Keratinocyte (primary cell): ENCODE results near the gene MMP12. TPM values are rescaled to one million over a fixed set of nuclear protein-coding genes. Genes with fewer than 3 reads are reported as not detected.

Experiments
- DNase-seq: peaks from one replicate; pipeline ENCODE4 v3.0.0-alpha.2; 2011; ENCODE audit warnings: low read depth, missing footprints, low spot score
- FAIRE-seq: peaks from 2 replicates; lab custom pipeline; 2011; peaks lifted over from hg19 to GRCh38; lab: Jason Lieb, UNC
- H2AFZ ChIP-seq: 2 replicates; pipeline ENCODE4 v1.6.0; 2012; ENCODE audit warnings: low read length, control low read depth, inconsistent platforms; ENCODE audit not compliant: control insufficient read depth
- H3K27ac ChIP-seq: 2 replicates; pipeline ENCODE4 v1.5.1; 2011; ENCODE audit warnings: low read length; ENCODE audit not compliant: control insufficient read depth, insufficient read depth
- H3K27me3 ChIP-seq: 3 replicates; pipeline ENCODE4 v1.6.0; 2011; ENCODE audit warnings: low read length; ENCODE audit not compliant: control insufficient read depth, insufficient read depth; ENCODE audit errors: extremely low read depth
- H3K36me3 ChIP-seq, 2 experiments: 2 replicates in 1 of 2; 3 replicates in 1 of 2; pipeline ENCODE4 v1.5.1; 2011; ENCODE audit warnings: low read length in 2 of 2, mild to moderate bottlenecking in 1 of 2; ENCODE audit not compliant: control insufficient read depth in 2 of 2, insufficient read depth in 2 of 2; ENCODE audit errors: extremely low read depth in 1 of 2
- H3K4me1 ChIP-seq: 3 replicates; pipeline ENCODE4 v1.5.1; 2011; ENCODE audit warnings: low read length; ENCODE audit not compliant: control insufficient read depth, insufficient read depth; ENCODE audit errors: extremely low read depth
- H3K4me2 ChIP-seq: 3 replicates; pipeline ENCODE4 v1.6.0; 2011; ENCODE audit warnings: low read depth, low read length; ENCODE audit not compliant: control insufficient read depth, insufficient read depth; ENCODE audit errors: extremely low read depth
- H3K4me3 ChIP-seq, 3 experiments: fragments of 200-600 bp in 1 of 3; sonication (generic) in 1 of 3; 2 replicates in 2 of 3; 3 replicates in 1 of 3; pipeline ENCODE4 v1.5.1; 2011 to 2016; ENCODE audit warnings: low read length in 3 of 3, mild to moderate bottlenecking in 3 of 3, control low read depth in 2 of 3, inconsistent platforms in 1 of 3, low read depth in 1 of 3, mixed read lengths in 1 of 3, mixed run types in 1 of 3, moderate library complexity in 1 of 3; ENCODE audit not compliant: control insufficient read depth in 2 of 3, insufficient read depth in 2 of 3; ENCODE audit errors: extremely low read depth in 1 of 3
- H3K79me2 ChIP-seq: 2 replicates; pipeline ENCODE4 v1.6.0; 2012; ENCODE audit warnings: low read length; ENCODE audit not compliant: control insufficient read depth, insufficient read depth
- H3K9ac ChIP-seq: 3 replicates; pipeline ENCODE4 v1.6.0; 2011; ENCODE audit warnings: low read length; ENCODE audit not compliant: control insufficient read depth, insufficient read depth; ENCODE audit errors: extremely low read depth
- H3K9me1 ChIP-seq: 3 replicates; pipeline ENCODE4 v1.6.0; 2011; ENCODE audit warnings: low read length; ENCODE audit not compliant: control insufficient read depth, insufficient read depth; ENCODE audit errors: extremely low read depth
- H3K9me3 ChIP-seq: 2 replicates; pipeline ENCODE4 v1.5.1; 2012; ENCODE audit warnings: low read depth, low read length; ENCODE audit not compliant: control insufficient read depth
- H4K20me1 ChIP-seq: 3 replicates; pipeline ENCODE4 v1.6.0; 2011; ENCODE audit warnings: low read length; ENCODE audit not compliant: control insufficient read depth, insufficient read depth; ENCODE audit errors: extremely low read depth
- CTCF ChIP-seq, 3 experiments: IDR thresholded peaks in 1 of 3; conservative IDR thresholded peaks in 1 of 3; optimal IDR thresholded peaks in 1 of 3; 2 replicates in 2 of 3; 3 replicates in 1 of 3; pipeline versions ENCODE3 to v1.5.1; 2011; ENCODE audit warnings: low read length in 3 of 3, mild to moderate bottlenecking in 3 of 3, moderate library complexity in 2 of 3, control low read depth in 1 of 3, inconsistent platforms in 1 of 3; ENCODE audit not compliant: insufficient read depth in 2 of 3; ENCODE audit errors: extremely low read depth in 1 of 3
- EZH2 ChIP-seq: IDR thresholded peaks from one replicate; pipeline ENCODE4 v1.6.1; 2012; ENCODE audit warnings: inconsistent platforms, mild to moderate bottlenecking, low read length, moderate library complexity
- dilution Hi-C: fragments of 300-500 bp; cut with MboI; formaldehyde crosslinking; loops from one replicate; pipeline ENCODE4 v1.7.0; 2020; ENCODE audit warnings: low sequenced_read_pairs; ENCODE audit not compliant: extremely low pct_ligation_motif_present
- polyA plus RNA-seq, 5 experiments: library from polyadenylated mRNA; depleted of rRNA in 3 of 5; stranded (reverse) in 3 of 5; stranded (forward) in 1 of 5; unstranded in 1 of 5; fragments of >200 nt; gene quantifications; 1 replicate in 1 of 5; 2 replicates in 3 of 5; 3 replicates in 1 of 5; pipeline versions ENCODE4 v1.2.1 to v1.2.3, GENCODE V29; 2011 to 2012; ENCODE audit warnings: missing spikeins in 2 of 5, low read depth in 1 of 5, low replicate concordance in 1 of 5

Gene MMP12
- polyA plus RNA-seq, 1 donor (not counting 4 experiments of a cell fraction or from before 2014, with no cell fraction given): 0.05 TPM

DNA sequence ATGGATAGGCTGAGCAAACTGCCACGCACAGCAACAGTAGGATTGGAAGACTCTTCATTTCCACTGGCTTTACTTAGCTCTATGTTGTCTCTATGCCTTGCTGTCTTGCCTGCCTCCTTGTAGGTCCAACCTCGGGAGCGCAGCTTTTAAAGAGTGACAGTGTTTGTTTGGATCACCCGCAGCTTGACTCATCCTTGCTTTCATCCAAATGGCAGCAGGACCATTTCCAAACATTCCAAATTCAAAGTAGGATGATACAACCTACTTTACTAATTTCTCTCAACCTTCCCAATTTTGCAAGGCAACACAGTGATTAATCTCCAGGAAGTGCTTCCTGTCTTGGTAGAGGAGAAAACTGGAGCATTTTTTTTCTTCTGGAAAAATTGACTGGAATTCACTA, 31.3 kb downstream of the MMP12 start, which contains the start of gene MMP3:
Gene MMP3, minus strand, starts transcription at position 121 of the 400 bp plus-strand sequence. Its CDS starts 63 bp downstream, at position 58.
- Histone ChIP-seq H3K27me3 (no peaks in the 10 kb centered on the region), H3K9ac (no peak within 1 kb of the TSS), H4K20me1 (no peaks in the 10 kb centered on the region), H3K27ac (peak within 1 kb of the TSS; percentile 11), H3K9me1 (no peaks in the 10 kb centered on the region), H3K9me3 (no peaks in the 10 kb centered on the region), H3K79me2 (no peaks in the 10 kb centered on the region), H3K4me3 (peak within 1 kb of the TSS in 1 of 3 experiments; percentile 28), H2AFZ (peak within 1 kb of the TSS; percentile 15), H3K4me2 (peak within 1 kb of the TSS; percentile 59), H3K4me1 (peaks cover 21% of the 10 kb centered on the region), H3K36me3 (no peaks in the 10 kb centered on the region)
- dilution Hi-C loops: no loop called here
- FAIRE-seq: peak; percentile 85
- TF ChIP-seq EZH2: no peak
- no peak for DNase-seq

DNA sequence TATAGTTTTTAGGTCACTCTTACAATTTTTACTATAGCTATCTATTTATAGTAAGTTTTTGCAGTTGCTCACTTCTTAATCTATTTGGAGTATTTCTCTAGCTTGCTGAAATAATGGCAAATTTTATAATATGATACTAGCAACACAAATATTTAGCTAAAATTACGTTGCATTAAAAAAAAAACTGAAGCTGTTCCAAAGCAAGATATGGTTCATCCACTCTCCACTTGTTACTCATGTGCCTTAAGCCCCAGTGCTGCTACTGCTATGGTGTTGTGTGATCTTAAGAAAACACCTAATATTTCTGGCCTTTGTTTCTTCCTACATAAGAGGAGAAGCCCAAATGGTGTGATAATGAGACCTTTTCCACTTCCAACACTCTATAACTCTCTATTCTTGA, 31.9 kb downstream of the MMP12 start:
- Histone ChIP-seq H2AFZ (peak overlapping the region; percentile 15), H3K4me1 (peaks cover 21% of the 10 kb centered on the region), H3K9ac (no peak overlapping the region), H3K36me3 (no peaks in the 10 kb centered on the region), H3K4me3 (no peak overlapping the region), H3K9me3 (no peaks in the 10 kb centered on the region), H3K79me2 (no peaks in the 10 kb centered on the region), H4K20me1 (no peaks in the 10 kb centered on the region), H3K27ac (peak overlapping the region; percentile 11), H3K4me2 (peak overlapping the region; percentile 59), H3K27me3 (no peaks in the 10 kb centered on the region), H3K9me1 (no peaks in the 10 kb centered on the region)
- TF ChIP-seq EZH2 (no peak), CTCF (optimal IDR thresholded peaks at IDR 0.05 in 1 of 3, IDR thresholded peaks at IDR 0.05 in 1 of 3, conservative IDR thresholded peaks at IDR 0.05 in 1 of 3; ENCODE audit: extremely low read depth in 1 of 3, insufficient read depth in 2 of 3, low read length in 3 of 3) (no peak)
- DNase-seq (no peak), FAIRE-seq (peak; percentile 48)
- dilution Hi-C loops: no loop called here

DNA sequence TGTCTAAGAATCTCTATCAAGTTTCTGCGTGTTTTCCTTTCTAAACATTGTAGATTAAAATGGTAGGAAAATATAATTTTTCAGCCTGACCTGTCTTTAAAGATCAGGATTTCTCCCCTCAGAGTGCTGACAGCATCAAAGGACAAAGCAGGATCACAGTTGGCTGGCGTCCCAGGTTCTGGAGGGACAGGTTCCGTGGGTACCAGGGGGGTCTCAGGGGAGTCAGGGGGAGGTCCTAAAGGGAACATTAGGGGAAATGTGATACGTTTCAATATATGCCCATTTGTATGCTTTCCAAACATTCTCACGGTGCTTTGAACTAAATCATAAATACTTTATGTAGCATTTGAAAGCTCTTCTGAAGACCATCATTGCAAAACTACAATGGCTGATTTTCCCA, 34.8 kb downstream of the MMP12 start:
- H3K4me1 ChIP-seq: peaks cover 23% of the 10 kb centered on the region
- no peak overlapping the region for H3K4me2 ChIP-seq
- H3K27ac ChIP-seq: no peak overlapping the region
- FAIRE-seq (no peak), DNase-seq (no peak)
- dilution Hi-C loops: no loop called here
- H4K20me1 ChIP-seq: no peaks in the 10 kb centered on the region
- TF ChIP-seq CTCF (optimal IDR thresholded peaks at IDR 0.05 in 1 of 3, IDR thresholded peaks at IDR 0.05 in 1 of 3, conservative IDR thresholded peaks at IDR 0.05 in 1 of 3; ENCODE audit: extremely low read depth in 1 of 3, insufficient read depth in 2 of 3, low read length in 3 of 3) (no peak), EZH2 (no peak)
- no peaks in the 10 kb centered on the region for H3K9me1 ChIP-seq
- no peaks in the 10 kb centered on the region for H3K79me2 ChIP-seq
- H3K27me3 ChIP-seq: no peaks in the 10 kb centered on the region
- no peaks in the 10 kb centered on the region for H3K9me3 ChIP-seq
- no peak overlapping the region for H3K9ac ChIP-seq
- no peak overlapping the region for H2AFZ ChIP-seq
- no peaks in the 10 kb centered on the region for H3K36me3 ChIP-seq
- H3K4me3 ChIP-seq: no peak overlapping the region
